ENCODE data around the gene TTC28.

- TF ChIP-seq CTCF (IDR thresholded peaks at IDR 0.05 in 2 of 3, conservative IDR thresholded peaks at IDR 0.05 in 1 of 3; ENCODE audit: borderline replicate concordance in 1 of 3, insufficient read depth in 1 of 3, low read depth in 2 of 3, low read length in 2 of 3) (no peak), POLR2AphosphoS5 (IDR thresholded peaks at IDR 0.05; ENCODE audit: low read depth, low read length) (no peak), JUND (IDR thresholded peaks at IDR 0.05) (no peak), SP1 (IDR thresholded peaks at IDR 0.05; ENCODE audit: low read depth) (no peak), RAD21 (IDR thresholded peaks at IDR 0.05; ENCODE audit: low read depth) (no peak), EZH2 (IDR thresholded peaks at IDR 0.05) (no peak), EZH2phosphoT487 (IDR thresholded peaks at IDR 0.05; ENCODE audit: borderline replicate concordance) (no peak), POLR2A (IDR thresholded peaks at IDR 0.05; ENCODE audit: borderline replicate concordance, extremely low read depth, insufficient read depth, insufficient read length) (no peak), FOSL1 (IDR thresholded peaks at IDR 0.05; ENCODE audit: low read depth) (no peak), YY1 (IDR thresholded peaks at IDR 0.05; ENCODE audit: extremely low read depth, insufficient replicate concordance, low read depth, low read length) (no peak), EGR1 (IDR thresholded peaks at IDR 0.05; ENCODE audit: low read depth) (no peak), SIN3A (IDR thresholded peaks at IDR 0.05; ENCODE audit: low read depth) (no peak), MAX (IDR thresholded peaks at IDR 0.05) (no peak), CEBPB (IDR thresholded peaks at IDR 0.05; ENCODE audit: low read depth) (no peak)
Measured at GRCh38 chr22:28609921-28610320, 69.7 kb downstream of the TTC28 start.
